H9 (cell line): ENCODE data around the gene TMC6. TPM values are rescaled to one million over a fixed set of nuclear protein-coding genes. Genes with fewer than 3 reads are reported as not detected.

Experiments
- DNase-seq: peaks from one replicate; pipeline ENCODE4 v3.0.0-alpha.2; 2017
- H2AFZ ChIP-seq: one replicate; pipeline ENCODE4 v1.6.1; 2013; ENCODE audit warnings: mild to moderate bottlenecking, low read length, control low read depth, moderate library complexity
- H2AK5ac ChIP-seq: 2 replicates; pipeline ENCODE4 v1.6.1; 2013; ENCODE audit warnings: low read length, control low read depth, mixed read lengths; ENCODE audit not compliant: insufficient read length
- H2BK120ac ChIP-seq: one replicate; pipeline ENCODE4 v1.6.1; 2013; ENCODE audit warnings: low read depth, mild to moderate bottlenecking, low read length, control low read depth, inconsistent platforms; ENCODE audit not compliant: poor library complexity, severe bottlenecking
- H2BK12ac ChIP-seq: 2 replicates; pipeline ENCODE4 v1.6.1; 2013; ENCODE audit warnings: low read length, control low read depth, mixed read lengths, low read depth; ENCODE audit not compliant: insufficient read length
- H2BK15ac ChIP-seq: 2 replicates; pipeline ENCODE4 v1.6.1; 2013; ENCODE audit warnings: low read depth, low read length, control low read depth
- H2BK20ac ChIP-seq: one replicate; pipeline ENCODE4 v1.6.1; 2013; ENCODE audit warnings: low read depth, mild to moderate bottlenecking, low read length, control low read depth, inconsistent platforms; ENCODE audit not compliant: poor library complexity, severe bottlenecking
- H2BK5ac ChIP-seq: 2 replicates; pipeline ENCODE4 v1.6.1; 2013; ENCODE audit warnings: low read length, control low read depth, mixed read lengths; ENCODE audit not compliant: insufficient read length
- H3K14ac ChIP-seq: 2 replicates; pipeline ENCODE4 v1.6.1; 2013; ENCODE audit warnings: low read length, control low read depth; ENCODE audit not compliant: insufficient read depth
- H3K18ac ChIP-seq: 2 replicates; pipeline ENCODE4 v1.6.1; 2013; ENCODE audit warnings: low read depth, mild to moderate bottlenecking, mixed read lengths, low read length, control low read depth; ENCODE audit not compliant: insufficient read length
- H3K23ac ChIP-seq: 2 replicates; pipeline ENCODE4 v1.6.1; 2013; ENCODE audit warnings: low read length, control low read depth, mixed read lengths, low read depth; ENCODE audit not compliant: insufficient read length
- H3K23me2 ChIP-seq: 2 replicates; pipeline ENCODE4 v1.6.1; 2013; ENCODE audit warnings: low read depth, mild to moderate bottlenecking, mixed read lengths, low read length, control low read depth; ENCODE audit not compliant: insufficient read length, poor library complexity, severe bottlenecking
- H3K27ac ChIP-seq: 2 replicates; pipeline ENCODE4 v1.5.1; 2013; ENCODE audit warnings: low read length, control low read depth, mixed read lengths, low read depth; ENCODE audit not compliant: insufficient read length
- H3K27me3 ChIP-seq: 2 replicates; pipeline ENCODE4 v1.6.1; 2013; ENCODE audit warnings: low read length, control low read depth, inconsistent platforms; ENCODE audit not compliant: insufficient read depth
- H3K4ac ChIP-seq: 2 replicates; pipeline ENCODE4 v1.6.1; 2013; ENCODE audit warnings: low read depth, mild to moderate bottlenecking, control low read depth, inconsistent platforms, low read length, moderate library complexity
- H3K4me1 ChIP-seq: 2 replicates; pipeline ENCODE4 v1.6.1; 2013; ENCODE audit warnings: low read length, control low read depth, inconsistent platforms; ENCODE audit not compliant: insufficient read depth
- H3K4me2 ChIP-seq: 2 replicates; pipeline ENCODE4 v1.6.1; 2013; ENCODE audit warnings: low read length, control low read depth, mixed read lengths; ENCODE audit not compliant: insufficient read length, insufficient read depth
- H3K56ac ChIP-seq: 2 replicates; pipeline ENCODE4 v1.6.1; 2013; ENCODE audit warnings: low read depth, mild to moderate bottlenecking, mixed read lengths, low read length, control low read depth; ENCODE audit not compliant: insufficient read length
- H3K79me1 ChIP-seq: 2 replicates; pipeline ENCODE4 v1.6.1; 2013; ENCODE audit warnings: low read depth, mild to moderate bottlenecking, moderate library complexity, low read length, control low read depth, inconsistent platforms; ENCODE audit not compliant: insufficient read depth, poor library complexity, severe bottlenecking
- H3K79me2 ChIP-seq: 2 replicates; pipeline ENCODE4 v1.6.1; 2013; ENCODE audit warnings: low read length, control low read depth, inconsistent platforms; ENCODE audit not compliant: insufficient read depth
- H3K9ac ChIP-seq: 2 replicates; pipeline ENCODE4 v1.6.1; 2013; ENCODE audit warnings: low read length, control low read depth, mixed read lengths; ENCODE audit not compliant: insufficient read length; ENCODE audit errors: extremely low read depth
- H3K9me3 ChIP-seq: one replicate; pipeline ENCODE4 v1.6.1; 2013; ENCODE audit warnings: low read depth, low read length, inconsistent platforms; ENCODE audit not compliant: control insufficient read depth
- H3T11ph ChIP-seq: one replicate; pipeline ENCODE4 v1.6.1; 2013; ENCODE audit warnings: mild to moderate bottlenecking, low read length, control low read depth, inconsistent platforms
- H4K20me1 ChIP-seq: one replicate; pipeline ENCODE4 v1.6.1; 2013; ENCODE audit not compliant: control insufficient read depth, insufficient read length, insufficient read depth
- H4K5ac ChIP-seq: 2 replicates; pipeline ENCODE4 v1.6.1; 2013; ENCODE audit warnings: low read depth, mild to moderate bottlenecking, mixed read lengths, low read length, control low read depth; ENCODE audit not compliant: insufficient read length
- H4K8ac ChIP-seq: replicated peaks from 2 replicates; pipeline ENCODE4 v1.6.1; 2013; ENCODE audit warnings: low read length, control low read depth, mixed read lengths, low read depth; ENCODE audit not compliant: insufficient read length
- H4K91ac ChIP-seq: 2 replicates; pipeline ENCODE4 v1.6.1; 2013; ENCODE audit warnings: low read depth, mild to moderate bottlenecking, moderate library complexity, mixed read lengths, low read length, control low read depth; ENCODE audit not compliant: insufficient read length
- H3K27ac Mint-ChIP-seq, 3 experiments: 2 replicates in 2 of 3; 3 replicates in 1 of 3; pipeline ENCODE4 v1.8.0; 2020 to 2021; ENCODE audit warnings: mixed read lengths in 3 of 3, mild to moderate bottlenecking in 1 of 3, moderate library complexity in 1 of 3
- H3K27me3 Mint-ChIP-seq: 2 replicates; pipeline ENCODE4 v1.8.0; 2021; ENCODE audit warnings: low read depth, mild to moderate bottlenecking, moderate library complexity, mixed read lengths
- H3K36me3 Mint-ChIP-seq, 3 experiments: 2 replicates in 2 of 3; 3 replicates in 1 of 3; pipeline ENCODE4 v1.8.0; 2020 to 2021; ENCODE audit warnings: low read depth in 3 of 3, mixed read lengths in 3 of 3; ENCODE audit not compliant: insufficient read depth in 1 of 3
- H3K4me1 Mint-ChIP-seq, 2 experiments: 2 replicates each; pipeline ENCODE4 v1.8.0; 2020; ENCODE audit warnings: mixed read lengths in 2 of 2
- H3K4me3 Mint-ChIP-seq, 2 experiments: 2 replicates in 1 of 2; 3 replicates in 1 of 2; pipeline ENCODE4 v1.8.0; 2020 to 2021; ENCODE audit warnings: mild to moderate bottlenecking in 2 of 2, mixed read lengths in 2 of 2, moderate library complexity in 1 of 2
- H3K9me3 Mint-ChIP-seq, 2 experiments: 2 replicates in 1 of 2; 3 replicates in 1 of 2; pipeline ENCODE4 v1.8.0; 2020; ENCODE audit warnings: mild to moderate bottlenecking in 2 of 2, mixed read lengths in 2 of 2, moderate library complexity in 1 of 2
- CTCF ChIP-seq: fragments of 200-600 bp; sonication (generic); conservative IDR thresholded peaks from 3 replicates; pipeline ENCODE4 v1.8.0; 2021; ENCODE audit warnings: antibody characterized with exemption, mild to moderate bottlenecking
- WGBS: extraction: QIAGEN DNeasy Blood & Tissue Kit; methylation state at CpG from one replicate; pipeline ENCODE4 v1.1.7; 2013; ENCODE audit warnings: missing lambda C conversion rate, low lambda C conversion rate, mixed read lengths; ENCODE audit not compliant: insufficient read length; ENCODE audit errors: extremely low coverage; 5-methylcytosine and 5-hydroxymethylcytosine counted together
- long read RNA-seq: library from polyadenylated mRNA; unstranded; transcript quantifications from one replicate; pipeline ENCODE4 v2.0.0, GENCODE V29; 2020
- total RNA-seq: library from RNA; stranded (reverse); gene quantifications from 2 replicates; pipeline ENCODE4 v1.2.1, GENCODE V29; 2021

Gene TMC6
- 85.7 and 86.8 TPM in 2 replicates for total RNA-seq
- long read RNA-seq, full-length matches to known transcripts = 62 of 208 reads
- long read RNA-seq, partial matches to known transcripts = 25 of 208 reads
- long read RNA-seq, other reads (novel, unspliced or antisense) = 121 of 208 reads

GRCh38 chr17:78128551-78129350 is at the start of gene TMC6:
Gene TMC6, minus strand, starts transcription at chr17:78128755. Its CDS starts 1,923 bp downstream, at chr17:78126832.
- Histone ChIP-seq H4K5ac (no peak within 1 kb of the TSS), H3K9ac (no peak within 1 kb of the TSS), H2BK15ac (no peak within 1 kb of the TSS), H4K8ac (no peak within 1 kb of the TSS), H3K79me2 (no peaks in the 10 kb centered on the region; the same call in 1 of the 2 replicates), H4K20me1 (no peaks in the 10 kb centered on the region), H3K23ac (no peak within 1 kb of the TSS), H2BK120ac (no peak within 1 kb of the TSS), H3K56ac (no peak within 1 kb of the TSS), H3T11ph (no peak within 1 kb of the TSS), H3K18ac (peak within 1 kb of the TSS; percentile 22), H2BK5ac (no peak within 1 kb of the TSS), H3K79me1 (no peaks in the 10 kb centered on the region), H2AFZ (no peak within 1 kb of the TSS), H3K23me2 (peaks cover 19% of the 10 kb centered on the region), H3K4me2 (peak within 1 kb of the TSS; percentile 64), H3K4ac (no peak within 1 kb of the TSS), H2BK20ac (no peak within 1 kb of the TSS), H3K4me1 (peaks cover 10% of the 10 kb centered on the region; the same call in 1 of the 2 replicates), H3K27me3 (no peaks in the 10 kb centered on the region; the same call in 1 of the 2 replicates), H3K9me3 (no peaks in the 10 kb centered on the region), H4K91ac (no peak within 1 kb of the TSS), H2AK5ac (no peak within 1 kb of the TSS), H3K14ac (no peak within 1 kb of the TSS; the same call in 1 of the 2 replicates), H3K27ac (no peak within 1 kb of the TSS), H2BK12ac (no peak within 1 kb of the TSS)
- Mint-ChIP-seq H3K27me3 (peaks cover 16% of the 10 kb centered on the region), H3K4me3 (peak within 1 kb of the TSS; percentile 81 to 87), H3K9me3 (no peaks in the 10 kb centered on the region; a peak in 2 of 5 replicates), H3K4me1 (peaks cover 25% of the 10 kb centered on the region in 2 experiments), H3K27ac (peak within 1 kb of the TSS; percentile 67 to 91 (median 84); a peak in 4 of 7 replicates), H3K36me3 (peaks cover 1 to 3% (median 3%) of the 10 kb centered on the region in 3 experiments; a peak in 6 of 7 replicates)
- DNase-seq = peak; percentile 96
- TF ChIP-seq CTCF = no peak
- no CpG with 5 or more reads among the region's 54 CpGs for WGBS
